Endothelial cell (in vitro differentiated cells): ENCODE measurements around the gene CA9. TPM values are rescaled to one million over a fixed set of nuclear protein-coding genes. Genes with fewer than 3 reads are reported as not detected.

ENCODE experiments used
- DNase-seq: peaks from one replicate; pipeline ENCODE4 v3.0.0; 2021; ENCODE audit warnings: low spot score
- H3K27ac Mint-ChIP-seq: one replicate; pipeline ENCODE4 v1.8.0; 2021; ENCODE audit warnings: mixed read lengths, inconsistent platforms; ENCODE audit not compliant: unreplicated experiment
- H3K27me3 Mint-ChIP-seq: one replicate; pipeline ENCODE4 v1.8.0; 2021; ENCODE audit warnings: mild to moderate bottlenecking, moderate library complexity, mixed read lengths, inconsistent platforms; ENCODE audit not compliant: unreplicated experiment
- H3K36me3 Mint-ChIP-seq: one replicate; pipeline ENCODE4 v1.8.0; 2021; ENCODE audit warnings: mild to moderate bottlenecking, low read depth, mixed read lengths, inconsistent platforms; ENCODE audit not compliant: unreplicated experiment
- H3K4me1 Mint-ChIP-seq: one replicate; pipeline ENCODE4 v1.8.0; 2021; ENCODE audit warnings: mild to moderate bottlenecking, mixed read lengths, inconsistent platforms; ENCODE audit not compliant: unreplicated experiment
- H3K4me3 Mint-ChIP-seq: one replicate; pipeline ENCODE4 v1.8.0; 2021; ENCODE audit warnings: mild to moderate bottlenecking, mixed read lengths, inconsistent platforms; ENCODE audit not compliant: unreplicated experiment
- H3K9me3 Mint-ChIP-seq: one replicate; pipeline ENCODE4 v1.8.0; 2021; ENCODE audit warnings: mixed read lengths, inconsistent platforms; ENCODE audit not compliant: unreplicated experiment
- CTCF ChIP-seq: fragments of 200-600 bp; sonication (generic); IDR thresholded peaks from one replicate; pipeline ENCODE4 v1.5.0; 2021; ENCODE audit warnings: antibody characterized with exemption; ENCODE audit not compliant: unreplicated experiment
- total RNA-seq: library from RNA; stranded (reverse); fragmentation: NEBNext Ultra II Directional; extraction: Animal tissue kit (Norgen Biotek cat#: 25700); gene quantifications from one replicate; pipeline ENCODE4 v1.2.1, GENCODE V29; 2021; ENCODE audit not compliant: unreplicated experiment

CA9 gene
- total RNA-seq, 1 donor from 2014 or later, result 1.5 TPM

- H3K36me3 Mint-ChIP-seq, result peaks cover 9% of the 10 kb centered on the region
- no peak within 1 kb of the TSS for H3K27ac Mint-ChIP-seq
- H3K9me3 Mint-ChIP-seq, result no peaks in the 10 kb centered on the region
- peak within 1 kb of the TSS; percentile 82 for H3K4me3 Mint-ChIP-seq
- no peak for TF ChIP-seq CTCF
- DNase-seq, result peak; percentile 83
- H3K4me1 Mint-ChIP-seq, result peaks cover 17% of the 10 kb centered on the region
- H3K27me3 Mint-ChIP-seq, result peaks cover 21% of the 10 kb centered on the region
These were observed 8.9 kb upstream of the CA9 start, which contains the start of gene ARHGEF39 for GRCh38 chr9:35664531-35665470. TSS of gene ARHGEF39 (minus strand) at chr9:35665195. CDS start at chr9:35665169, 26 bp downstream.

- Mint-ChIP-seq H3K9me3 (no peaks in the 10 kb centered on the region), H3K4me1 (peaks cover 13% of the 10 kb centered on the region), H3K27me3 (peaks cover 21% of the 10 kb centered on the region), H3K27ac (no peak overlapping the region), H3K4me3 (peak overlapping the region; percentile 82), H3K36me3 (peaks cover 5% of the 10 kb centered on the region)
- DNase-seq, result no peak
- no peak for TF ChIP-seq CTCF
These were observed 8.3 kb upstream of the CA9 start for GRCh38 chr9:35665471-35665818.

- Mint-ChIP-seq H3K27me3 (peaks cover 21% of the 10 kb centered on the region), H3K9me3 (no peaks in the 10 kb centered on the region), H3K27ac (no peak overlapping the region), H3K4me1 (peaks cover 12% of the 10 kb centered on the region), H3K36me3 (peaks cover 4% of the 10 kb centered on the region), H3K4me3 (no peak overlapping the region)
- no peak for TF ChIP-seq CTCF
- no peak for DNase-seq
These were observed 7.7 kb upstream of the CA9 start for GRCh38 chr9:35666045-35666444.

- Mint-ChIP-seq H3K4me1 (peaks cover 12% of the 10 kb centered on the region), H3K27ac (no peak overlapping the region), H3K4me3 (no peak overlapping the region), H3K36me3 (peaks cover 4% of the 10 kb centered on the region), H3K9me3 (no peaks in the 10 kb centered on the region), H3K27me3 (peaks cover 21% of the 10 kb centered on the region)
- no peak for DNase-seq
- TF ChIP-seq CTCF, result no peak
These were observed 7.2 kb upstream of the CA9 start for GRCh38 chr9:35666549-35666948.

- DNase-seq, result no peak
- H3K36me3 Mint-ChIP-seq, result no peaks in the 10 kb centered on the region
- H3K9me3 Mint-ChIP-seq, result no peaks in the 10 kb centered on the region
- H3K27me3 Mint-ChIP-seq, result peaks cover 18% of the 10 kb centered on the region
- peaks cover 3% of the 10 kb centered on the region for H3K4me1 Mint-ChIP-seq
- no peak overlapping the region for H3K27ac Mint-ChIP-seq
- TF ChIP-seq CTCF, result no peak
- H3K4me3 Mint-ChIP-seq, result peak overlapping the region; percentile 0
These were observed 5.8 kb upstream of the CA9 start for GRCh38 chr9:35667939-35668338.
